H1 (cell line): ENCODE data around the gene DUSP18. TPM values are rescaled to one million over a fixed set of nuclear protein-coding genes. Genes with fewer than 3 reads are reported as not detected.

ENCODE experiments used
- CTCF ChIA-PET: fragments of 300-600 bp; sonication (Branson Sonifier 250); formaldehyde crosslinking; loops from one replicate; lab custom pipeline; 2021; ENCODE audit not compliant: partially characterized antibody; lab: Charles Lee
- POLR2A ChIA-PET: fragments of 300-600 bp; sonication (Branson Sonifier 250); formaldehyde crosslinking; loops from one replicate; lab custom pipeline; 2021; ENCODE audit warnings: inconsistent platforms; ENCODE audit not compliant: partially characterized antibody; lab: Charles Lee
- DNase-seq, 2 experiments: peaks; one replicate each; pipeline versions ENCODE4 v3.0.0 to v3.0.0-alpha.2; 2010 to 2022; ENCODE audit warnings: low spot score in 2 of 2, low read depth in 1 of 2, mixed read lengths in 1 of 2
- FAIRE-seq: peaks from 2 replicates; lab custom pipeline; 2011; peaks lifted over from hg19 to GRCh38; lab: Jason Lieb, UNC
- H2AFZ ChIP-seq: 2 replicates; pipeline ENCODE4 v1.8.1; 2012; ENCODE audit warnings: low read length, inconsistent platforms
- H2AK5ac ChIP-seq: 2 replicates; pipeline ENCODE4 v1.6.1; 2013; ENCODE audit warnings: low read depth, low read length
- H2BK120ac ChIP-seq: replicated peaks from 2 replicates; pipeline ENCODE3; 2013; ENCODE audit warnings: low read depth, low read length, inconsistent platforms
- H2BK12ac ChIP-seq: 2 replicates; pipeline ENCODE4 v1.6.1; 2013; ENCODE audit warnings: low read depth, low read length
- H2BK15ac ChIP-seq: 2 replicates; pipeline ENCODE4 v1.6.1; 2013; ENCODE audit warnings: low read length
- H2BK20ac ChIP-seq: 2 replicates; pipeline ENCODE4 v1.6.1; 2013; ENCODE audit warnings: low read length
- H2BK5ac ChIP-seq: 2 replicates; pipeline ENCODE4 v1.6.1; 2013; ENCODE audit warnings: low read depth, low read length
- H3K14ac ChIP-seq: 2 replicates; pipeline ENCODE4 v1.6.1; 2013; ENCODE audit warnings: inconsistent platforms; ENCODE audit not compliant: insufficient read length
- H3K18ac ChIP-seq: 2 replicates; pipeline ENCODE4 v1.6.1; 2013; ENCODE audit warnings: low read length; ENCODE audit errors: extremely low read depth
- H3K23ac ChIP-seq: 2 replicates; pipeline ENCODE4 v1.6.1; 2013; ENCODE audit warnings: inconsistent platforms; ENCODE audit not compliant: insufficient read length
- H3K23me2 ChIP-seq: 2 replicates; pipeline ENCODE4 v1.6.1; 2013; ENCODE audit warnings: low read depth, low read length
- H3K27ac ChIP-seq: 2 replicates; pipeline ENCODE4 v1.6.1; 2011; ENCODE audit warnings: low read depth, low read length, inconsistent platforms
- H3K27me3 ChIP-seq, 4 experiments: replicated peaks in 1 of 4; 1 replicate in 1 of 4; 2 replicates in 3 of 4; pipeline versions ENCODE4 v1.6.1 to v1.8.1; 2011 to 2013; ENCODE audit warnings: low read length in 3 of 4, mild to moderate bottlenecking in 3 of 4, inconsistent platforms in 2 of 4, mixed read lengths in 2 of 4, moderate library complexity in 1 of 4; ENCODE audit not compliant: control insufficient read depth in 3 of 4, insufficient read depth in 3 of 4; ENCODE audit errors: extremely low read depth in 1 of 4
- H3K36me3 ChIP-seq, 4 experiments: 2 replicates each; pipeline versions ENCODE4 v1.6.1 to v1.8.1; 2011 to 2013; ENCODE audit warnings: mild to moderate bottlenecking in 4 of 4, low read length in 3 of 4, moderate library complexity in 2 of 4, control low read depth in 1 of 4, inconsistent platforms in 1 of 4; ENCODE audit not compliant: insufficient read depth in 4 of 4, control insufficient read depth in 2 of 4
- H3K4ac ChIP-seq: replicated peaks from 2 replicates; pipeline ENCODE3; 2013; ENCODE audit warnings: low read length, low read depth, mixed read lengths, inconsistent platforms; ENCODE audit not compliant: insufficient read length
- H3K4me1 ChIP-seq, 4 experiments: replicated peaks in 1 of 4; 1 replicate in 1 of 4; 2 replicates in 3 of 4; pipeline versions ENCODE4 v1.6.1 to v1.8.1; 2011 to 2013; ENCODE audit warnings: low read length in 3 of 4, inconsistent platforms in 2 of 4, mixed read lengths in 1 of 4; ENCODE audit not compliant: insufficient read depth in 4 of 4, control insufficient read depth in 3 of 4
- H3K4me2 ChIP-seq, 2 experiments: 2 replicates each; pipeline versions ENCODE4 v1.6.1 to v1.8.1; 2011 to 2013; ENCODE audit warnings: low read depth in 2 of 2, low read length in 2 of 2, control low read depth in 1 of 2, inconsistent platforms in 1 of 2, mild to moderate bottlenecking in 1 of 2; ENCODE audit not compliant: insufficient read depth in 1 of 2
- H3K4me3 ChIP-seq, 4 experiments: fragments of 200-600, 300-600 bp in 1 of 4; sonication (generic), shearing (Covaris generic), sonication (Bioruptor Twin) in 1 of 4; 2 replicates each; pipeline versions ENCODE4 v1.5.1 to v1.8.1; 2011 to 2016; ENCODE audit warnings: low read length in 4 of 4, low read depth in 3 of 4, control low read depth in 2 of 4, inconsistent platforms in 2 of 4, mild to moderate bottlenecking in 2 of 4, mixed read lengths in 1 of 4, moderate library complexity in 1 of 4; ENCODE audit not compliant: insufficient read depth in 2 of 4; ENCODE audit errors: extremely low read depth in 1 of 4
- H3K56ac ChIP-seq: replicated peaks from 2 replicates; pipeline ENCODE3; 2013; ENCODE audit warnings: low read depth, mild to moderate bottlenecking, mixed read lengths, low read length, inconsistent platforms; ENCODE audit not compliant: insufficient read length
- H3K79me1 ChIP-seq: 2 replicates; pipeline ENCODE4 v1.6.1; 2013; ENCODE audit warnings: low read depth, low read length, control low read depth
- H3K79me2 ChIP-seq, 2 experiments: 2 replicates each; pipeline versions ENCODE4 v1.6.1 to v1.8.1; 2012 to 2013; ENCODE audit warnings: low read length in 2 of 2, mild to moderate bottlenecking in 2 of 2, inconsistent platforms in 1 of 2; ENCODE audit not compliant: insufficient read depth in 2 of 2, control insufficient read depth in 1 of 2
- H3K9ac ChIP-seq, 4 experiments: replicated peaks in 1 of 4; 1 replicate in 1 of 4; 2 replicates in 3 of 4; pipeline versions ENCODE4 v1.6.1 to v1.8.1; 2011 to 2013; ENCODE audit warnings: low read depth in 3 of 4, low read length in 3 of 4, control low read depth in 2 of 4, mild to moderate bottlenecking in 2 of 4, moderate library complexity in 2 of 4, inconsistent platforms in 1 of 4; ENCODE audit errors: extremely low read depth in 1 of 4
- H3K9me3 ChIP-seq, 2 experiments: 2 replicates each; pipeline versions ENCODE4 v1.6.1 to v1.8.1; 2012 to 2013; ENCODE audit warnings: mild to moderate bottlenecking in 2 of 2, moderate library complexity in 2 of 2, control low read depth in 1 of 2, inconsistent platforms in 1 of 2, low read depth in 1 of 2, low read length in 1 of 2, mixed read lengths in 1 of 2; ENCODE audit not compliant: insufficient read depth in 2 of 2
- H4K20me1 ChIP-seq, 2 experiments: replicated peaks in 1 of 2; 2 replicates each; pipeline versions ENCODE3 to v1.8.1; 2011 to 2013; ENCODE audit warnings: inconsistent platforms in 2 of 2, low read length in 2 of 2, mild to moderate bottlenecking in 1 of 2; ENCODE audit not compliant: insufficient read depth in 2 of 2, control insufficient read depth in 1 of 2
- H4K5ac ChIP-seq: 2 replicates; pipeline ENCODE4 v1.6.1; 2013; ENCODE audit warnings: low read length, low read depth, mixed read lengths, inconsistent platforms; ENCODE audit not compliant: insufficient read length
- H4K8ac ChIP-seq: 2 replicates; pipeline ENCODE4 v1.8.0; 2013; ENCODE audit warnings: mild to moderate bottlenecking, moderate library complexity, low read length, inconsistent platforms; ENCODE audit not compliant: insufficient read depth; ENCODE audit errors: extremely low read depth
- H4K91ac ChIP-seq: replicated peaks from 2 replicates; pipeline ENCODE3; 2013; ENCODE audit warnings: low read length, mixed read lengths, inconsistent platforms; ENCODE audit not compliant: insufficient read length
- EZH2 ChIP-seq: fragments of 200-600 bp; sonication (generic); IDR thresholded peaks from 2 replicates; pipeline ENCODE4 v1.7.1; 2012; ENCODE audit warnings: low read depth, mild to moderate bottlenecking, moderate library complexity, low read length, inconsistent platforms; ENCODE audit not compliant: severe bottlenecking
- HDAC2 ChIP-seq, 2 experiments: fragments of 300-600 bp in 1 of 2; sonication (generic) in 1 of 2; IDR thresholded peaks; 2 replicates each; pipeline ENCODE4 v1.6.1; 2011 to 2012; ENCODE audit warnings: low read depth in 2 of 2, low read length in 2 of 2, mild to moderate bottlenecking in 2 of 2, moderate library complexity in 2 of 2, borderline replicate concordance in 1 of 2, inconsistent platforms in 1 of 2
- MAX ChIP-seq: IDR thresholded peaks from 2 replicates; pipeline ENCODE4 v1.6.1; 2012; ENCODE audit warnings: inconsistent platforms
- PHF8 ChIP-seq: fragments of 200-600 bp; sonication (generic); conservative IDR thresholded peaks from 2 replicates; pipeline ENCODE4 v1.7.1; 2012; ENCODE audit warnings: low read depth, mild to moderate bottlenecking, inconsistent platforms, low read length, moderate library complexity
- POU5F1 ChIP-seq: IDR thresholded peaks from 2 replicates; pipeline ENCODE4 v1.6.1; 2011; ENCODE audit warnings: low read depth, mild to moderate bottlenecking, low read length, moderate library complexity
- RNF2 ChIP-seq: fragments of 200-900, 300-1000 bp; sonication (generic); IDR thresholded peaks from 2 replicates; pipeline ENCODE4 v1.7.1; 2016; ENCODE audit warnings: borderline replicate concordance, low read depth, mild to moderate bottlenecking, antibody characterized with exemption, low read length; ENCODE audit not compliant: poor library complexity, severe bottlenecking; ENCODE audit errors: missing control alignments
- SIX5 ChIP-seq: IDR thresholded peaks from 2 replicates; pipeline ENCODE4 v1.6.1; 2011; ENCODE audit warnings: mild to moderate bottlenecking, low read depth, low read length
- TAF7 ChIP-seq: optimal IDR thresholded peaks from 2 replicates; pipeline ENCODE3; 2011; ENCODE audit warnings: low read depth, mild to moderate bottlenecking, inconsistent platforms, low read length, moderate library complexity, borderline replicate concordance
- WGBS, 2 experiments: shearing (Covaris generic) in 1 of 2; methylation state at CpG; one replicate each; pipeline versions ENCODE4 v1.1.6 to v1.1.7; 2013 to 2015; ENCODE audit warnings: low lambda C conversion rate in 2 of 2, mixed read lengths in 2 of 2, inconsistent platforms in 1 of 2, low coverage in 1 of 2, missing lambda C conversion rate in 1 of 2; ENCODE audit not compliant: insufficient replicate concordance in 2 of 2, insufficient coverage in 1 of 2, insufficient read length in 1 of 2; ENCODE audit errors: extremely low coverage in 1 of 2, missing lambda C conversion rate in 1 of 2; 5-methylcytosine and 5-hydroxymethylcytosine counted together
- polyA plus RNA-seq, 7 experiments: library from polyadenylated mRNA; depleted of rRNA in 3 of 7; stranded (reverse) in 5 of 7; unstranded in 2 of 7; fragments of >200 nt in 5 of 7; fragments of 200-250 nt in 2 of 7; gene quantifications; 1 replicate in 5 of 7; 2 replicates in 1 of 7; 4 replicates in 1 of 7; pipeline versions ENCODE4 v1.2.1 to v1.2.3, GENCODE V29; 2011 to 2013; ENCODE audit warnings: missing spikeins in 2 of 7, mixed read lengths in 2 of 7
- total RNA-seq: library from RNA; stranded (reverse); fragmentation: NEBNext Ultra II Directional; extraction: Animal tissue kit (Norgen Biotek cat#: 25700); gene quantifications from 2 replicates; pipeline ENCODE4 v1.2.1, GENCODE V29; 2021
- TF ChIP-seq, protein P1 (sequence below): IDR thresholded peaks from 2 replicates; pipeline ENCODE4 v1.6.1; 2011; ENCODE audit warnings: low read length, improper control_type of control experiment

DUSP18 gene
- total and polyA plus RNA-seq, 2 of the 8 experiments (the other 6 are each of a cell fraction or from before 2014, with no cell fraction given) = 2.6 to 7.3 TPM

DNA sequence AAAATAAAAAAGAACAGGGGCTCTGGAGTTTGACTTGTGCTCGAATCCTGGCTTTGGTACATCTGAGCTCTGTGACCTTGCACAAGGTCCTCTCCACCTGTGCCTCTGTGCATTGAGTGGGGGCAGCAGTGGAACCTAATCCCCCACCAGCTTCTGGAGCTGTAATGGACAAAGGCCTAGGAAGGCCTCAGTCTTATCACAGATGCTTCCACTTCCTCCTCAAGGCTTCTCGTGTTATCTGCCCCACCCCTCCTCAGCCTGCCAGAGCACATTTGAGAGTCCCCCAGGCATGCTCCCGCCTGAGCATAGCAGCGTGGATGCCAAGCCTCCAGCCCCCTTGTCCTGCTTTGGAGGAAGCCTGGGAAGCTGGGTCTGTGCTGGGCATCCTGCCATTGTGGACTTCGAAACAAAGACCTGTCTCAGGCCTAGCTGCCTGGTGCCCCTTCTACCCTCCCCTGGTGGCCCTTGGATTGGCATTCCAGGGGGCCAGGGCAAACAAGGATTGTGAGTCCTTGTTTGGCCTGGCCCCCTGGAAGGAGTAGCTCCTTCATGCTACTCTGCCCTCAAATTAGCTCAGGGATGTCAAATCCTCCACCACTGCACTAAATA is 17.1 kb downstream of the DUSP18 start:
- H2BK12ac ChIP-seq = peak overlapping the region; percentile 77; the same call in 1 of the 2 replicates
- H2BK120ac ChIP-seq = no peak overlapping the region
- no peak overlapping the region for H2BK5ac ChIP-seq
- H3K79me2 ChIP-seq = no peaks in the 10 kb centered on the region
- no peaks in the 10 kb centered on the region for H3K36me3 ChIP-seq
- no peak overlapping the region for H3K56ac ChIP-seq
- H2AFZ ChIP-seq = no peak overlapping the region
- H4K5ac ChIP-seq = no peak overlapping the region
- no peak for FAIRE-seq
- peaks cover 0 to 2% of the 10 kb centered on the region in 2 experiments for H4K20me1 ChIP-seq
- peak overlapping the region; percentile 11; the same call in 1 of the 2 replicates for H4K8ac ChIP-seq
- H3K79me1 ChIP-seq = no peaks in the 10 kb centered on the region
- no peak overlapping the region; the same call in none of the 2 replicates for H2BK15ac ChIP-seq
- H3K4ac ChIP-seq = peak overlapping the region; percentile 47
- no peaks in the 10 kb centered on the region for H3K27me3 ChIP-seq
- DNase-seq = no peak
- H3K4me3 ChIP-seq = no peak overlapping the region
- no peak overlapping the region for H3K14ac ChIP-seq
- H2BK20ac ChIP-seq = 0 out of 2 replicates have a peak overlapping the region, but pooled peaks have one; percentile 48
- H3K9ac ChIP-seq = 0 out of 7 replicates have a peak overlapping the region, but pooled peaks of 1 of the 4 experiments have one; percentile 10
- POLR2A ChIA-PET = no interaction called here
- H3K23me2 ChIP-seq = no peaks in the 10 kb centered on the region
- H3K18ac ChIP-seq = 0 out of 2 replicates have a peak overlapping the region, but pooled peaks have one; percentile 19
- no peak overlapping the region for H3K23ac ChIP-seq
- peak overlapping the region; percentile 8 for H4K91ac ChIP-seq
- no peaks in the 10 kb centered on the region for H3K9me3 ChIP-seq
- H3K4me1 ChIP-seq = peaks cover 3 to 7% (median 3%) of the 10 kb centered on the region in 4 experiments; a peak in 6 of 7 replicates
- H3K27ac ChIP-seq = no peak overlapping the region
- H3K4me2 ChIP-seq = no peak overlapping the region
- CTCF ChIA-PET = interaction anchor here (0.7 to 10.5 kb wide), 7 partner anchors 13 to 500 kb away, joined by 3 to 74 read pairs (median 5); partner anchors contain the start of genes DUSP18 and SLC35E4
- H2AK5ac ChIP-seq = no peak overlapping the region
- WGBS, 2 experiments = 85% methylated on average over 5 of the region's 5 CpGs; no CpG with 5 or more reads in 1 of the 2 experiments
- no peak for TF ChIP-seq SIX5
- no peak for TF ChIP-seq MAX
- TF ChIP-seq RNF2 = no peak
- TF ChIP-seq, protein P1, sequence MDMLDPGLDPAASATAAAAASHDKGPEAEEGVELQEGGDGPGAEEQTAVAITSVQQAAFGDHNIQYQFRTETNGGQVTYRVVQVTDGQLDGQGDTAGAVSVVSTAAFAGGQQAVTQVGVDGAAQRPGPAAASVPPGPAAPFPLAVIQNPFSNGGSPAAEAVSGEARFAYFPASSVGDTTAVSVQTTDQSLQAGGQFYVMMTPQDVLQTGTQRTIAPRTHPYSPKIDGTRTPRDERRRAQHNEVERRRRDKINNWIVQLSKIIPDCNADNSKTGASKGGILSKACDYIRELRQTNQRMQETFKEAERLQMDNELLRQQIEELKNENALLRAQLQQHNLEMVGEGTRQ = no peak
- no peak for TF ChIP-seq TAF7
- TF ChIP-seq HDAC2 (IDR thresholded peaks at IDR 0.05; ENCODE audit: borderline replicate concordance in 1 of 2, low read depth in 2 of 2, low read length in 2 of 2) = no peak
- TF ChIP-seq EZH2 = no peak
- no peak for TF ChIP-seq POU5F1
- no peak for TF ChIP-seq PHF8
